Esophagus squamous epithelium (tissue), 4 donors: ENCODE results near the gene EAF1.

Source experiments
- CTCF ChIP-seq, 6 experiments: fragments of 450-650 bp in 4 of 6; fragments of 200-600 bp in 2 of 6; sonication (generic) in 2 of 6; IDR thresholded peaks; one replicate each; pipeline ENCODE4 v1.5.1; 2016 to 2019; ENCODE audit warnings: antibody characterized with exemption in 6 of 6, mild to moderate bottlenecking in 4 of 6, moderate library complexity in 4 of 6
- POLR2A ChIP-seq, 4 donors: fragments of 450-650 bp; IDR thresholded peaks; one replicate each; pipeline ENCODE4 v1.6.1; 2017; ENCODE audit warnings: antibody characterized with exemption in 4 of 4, mild to moderate bottlenecking in 4 of 4, moderate library complexity in 3 of 4

- TF ChIP-seq CTCF (IDR thresholded peaks at IDR 0.05), result no peak
- TF ChIP-seq POLR2A (IDR thresholded peaks at IDR 0.05), result no peak
These were observed 63.7 kb downstream of the EAF1 start for GRCh38 chr3:15491143-15491542.
